ENCODE results near the gene GLT6D1.

DNA sequence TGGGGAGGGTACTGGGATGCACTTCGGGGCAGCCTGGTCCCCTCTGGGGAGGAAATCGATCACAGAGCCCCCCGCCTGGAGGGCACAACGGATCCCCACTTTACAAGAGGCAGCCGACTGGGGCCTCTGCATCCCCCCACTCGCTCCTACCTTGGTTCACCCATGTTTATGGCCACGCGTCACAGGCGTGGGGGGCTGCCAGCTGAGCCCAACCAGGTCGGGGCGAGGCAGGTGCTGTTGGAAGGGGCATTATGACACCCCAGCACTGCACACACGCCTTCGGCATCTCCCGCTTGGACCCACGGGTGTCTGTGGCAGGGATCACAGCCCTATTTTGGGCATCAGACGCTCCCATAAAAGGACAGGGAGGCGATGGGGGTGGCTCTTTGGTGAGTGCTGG is 45.4 kb upstream of the GLT6D1 start:
- TF ChIP-seq, protein P1, sequence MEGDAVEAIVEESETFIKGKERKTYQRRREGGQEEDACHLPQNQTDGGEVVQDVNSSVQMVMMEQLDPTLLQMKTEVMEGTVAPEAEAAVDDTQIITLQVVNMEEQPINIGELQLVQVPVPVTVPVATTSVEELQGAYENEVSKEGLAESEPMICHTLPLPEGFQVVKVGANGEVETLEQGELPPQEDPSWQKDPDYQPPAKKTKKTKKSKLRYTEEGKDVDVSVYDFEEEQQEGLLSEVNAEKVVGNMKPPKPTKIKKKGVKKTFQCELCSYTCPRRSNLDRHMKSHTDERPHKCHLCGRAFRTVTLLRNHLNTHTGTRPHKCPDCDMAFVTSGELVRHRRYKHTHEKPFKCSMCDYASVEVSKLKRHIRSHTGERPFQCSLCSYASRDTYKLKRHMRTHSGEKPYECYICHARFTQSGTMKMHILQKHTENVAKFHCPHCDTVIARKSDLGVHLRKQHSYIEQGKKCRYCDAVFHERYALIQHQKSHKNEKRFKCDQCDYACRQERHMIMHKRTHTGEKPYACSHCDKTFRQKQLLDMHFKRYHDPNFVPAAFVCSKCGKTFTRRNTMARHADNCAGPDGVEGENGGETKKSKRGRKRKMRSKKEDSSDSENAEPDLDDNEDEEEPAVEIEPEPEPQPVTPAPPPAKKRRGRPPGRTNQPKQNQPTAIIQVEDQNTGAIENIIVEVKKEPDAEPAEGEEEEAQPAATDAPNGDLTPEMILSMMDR (conservative IDR thresholded peaks at IDR 0.05): no peak
- TF ChIP-seq ZFX (IDR thresholded peaks at IDR 0.05): no peak
